ENCODE results near the gene CBARP. TPM values are rescaled to one million over a fixed set of nuclear protein-coding genes. Genes with fewer than 3 reads are reported as not detected.
A peak's percentile ranks its signal among the peaks of the same experiment; 100 is the strongest.

Gene CBARP
- total and polyA plus RNA-seq, 2 of the 13 experiments (the other 11 are each of a cell fraction or from before 2014, with no cell fraction given): 1.2 to 1.4 TPM

DNA sequence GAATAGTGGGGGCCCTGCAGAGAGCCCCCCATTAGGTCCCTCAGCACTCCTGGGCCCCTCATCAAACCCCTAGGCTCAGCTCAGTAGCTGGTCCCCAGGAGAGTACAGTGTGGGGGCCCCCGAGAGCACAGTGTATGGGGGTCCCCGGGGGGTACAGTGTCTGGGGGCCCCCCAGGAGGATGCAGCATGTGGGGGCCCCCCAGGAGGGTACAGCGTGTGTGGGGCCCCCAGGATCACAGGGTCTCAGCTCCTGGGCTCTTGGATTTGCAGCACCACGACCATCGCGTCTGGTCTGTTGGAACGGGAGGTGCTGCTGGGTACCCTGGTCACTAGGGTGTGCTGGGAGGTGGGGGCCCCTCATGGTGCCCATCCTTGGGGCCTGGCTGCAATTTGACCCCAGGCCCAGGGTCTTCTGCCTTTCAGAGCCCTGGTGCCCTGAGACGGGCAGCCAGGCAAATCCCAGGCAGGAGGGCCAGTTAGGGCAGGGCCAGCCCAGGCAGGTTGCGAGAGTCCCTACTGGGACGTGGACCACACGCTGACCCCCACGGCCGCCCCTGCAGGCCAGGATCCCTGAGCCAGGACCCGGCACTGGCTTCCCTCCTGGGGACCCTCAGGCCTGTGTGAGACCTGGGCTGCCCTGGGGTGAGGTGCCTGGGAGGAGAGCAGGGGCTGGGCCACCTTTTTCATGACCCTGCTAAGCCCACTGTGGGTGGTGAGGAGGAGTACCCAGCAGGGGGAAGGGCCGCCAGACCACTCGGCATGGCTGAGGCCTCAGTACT is 13.6 kb downstream of the CBARP start (continued):
- TF ChIP-seq, protein P1, sequence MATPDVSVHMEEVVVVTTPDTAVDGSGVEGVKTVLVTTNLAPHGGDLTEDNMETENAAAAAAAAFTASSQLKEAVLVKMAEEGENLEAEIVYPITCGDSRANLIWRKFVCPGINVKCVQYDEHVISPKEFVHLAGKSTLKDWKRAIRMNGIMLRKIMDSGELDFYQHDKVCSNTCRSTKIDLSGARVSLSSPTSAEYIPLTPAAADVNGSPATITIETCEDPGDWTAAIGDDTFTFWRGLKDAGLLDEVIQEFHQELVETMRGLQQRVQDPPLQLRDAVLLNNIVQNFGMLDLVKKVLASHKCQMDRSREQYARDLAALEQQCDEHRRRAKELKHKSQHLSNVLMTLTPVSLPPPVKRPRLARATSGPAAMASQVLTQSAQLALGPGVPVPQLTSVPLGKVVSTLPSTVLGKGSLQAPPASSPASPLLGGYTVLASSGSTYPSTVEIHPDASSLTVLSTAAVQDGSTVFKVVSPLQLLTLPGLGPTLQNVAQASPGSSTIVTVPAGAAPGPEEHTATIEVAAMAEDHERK (CRISPR knock-in tag; IDR thresholded peaks at IDR 0.05; ENCODE audit: low read depth): no peak
- TF ChIP-seq POLR2A (IDR thresholded peaks at IDR 0.05; ENCODE audit: insufficient read depth in 1 of 2, low read depth in 2 of 2, low read length in 2 of 2): 0 out of 4 replicates have a peak, but pooled peaks of 1 of the 2 experiments have one; percentile 11
- TF ChIP-seq MAFF (IDR thresholded peaks at IDR 0.05; ENCODE audit: low read depth, low read length): no peak
- TF ChIP-seq TGIF2 (CRISPR knock-in tag; IDR thresholded peaks at IDR 0.05): no peak
- no peak for TF ChIP-seq NRL (CRISPR knock-in tag; IDR thresholded peaks at IDR 0.05; ENCODE audit: borderline replicate concordance)
- TF ChIP-seq YY1 (IDR thresholded peaks at IDR 0.05; ENCODE audit: insufficient read depth, insufficient replicate concordance, low read depth, low read length): no peak
- no peak for TF ChIP-seq ZNF784 (CRISPR knock-in tag; IDR thresholded peaks at IDR 0.05; ENCODE audit: borderline replicate concordance)
- TF ChIP-seq, protein P2, sequence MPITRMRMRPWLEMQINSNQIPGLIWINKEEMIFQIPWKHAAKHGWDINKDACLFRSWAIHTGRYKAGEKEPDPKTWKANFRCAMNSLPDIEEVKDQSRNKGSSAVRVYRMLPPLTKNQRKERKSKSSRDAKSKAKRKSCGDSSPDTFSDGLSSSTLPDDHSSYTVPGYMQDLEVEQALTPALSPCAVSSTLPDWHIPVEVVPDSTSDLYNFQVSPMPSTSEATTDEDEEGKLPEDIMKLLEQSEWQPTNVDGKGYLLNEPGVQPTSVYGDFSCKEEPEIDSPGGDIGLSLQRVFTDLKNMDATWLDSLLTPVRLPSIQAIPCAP (CRISPR knock-in tag; IDR thresholded peaks at IDR 0.05; ENCODE audit: low read depth): no peak
- TF ChIP-seq KLF13 (CRISPR knock-in tag; IDR thresholded peaks at IDR 0.05): no peak
- TF ChIP-seq AGO2 (optimal IDR thresholded peaks at IDR 0.05; ENCODE audit: low read depth, low read length): peak; percentile 27
- TF ChIP-seq ZNF737 (CRISPR knock-in tag; IDR thresholded peaks at IDR 0.05; ENCODE audit: borderline replicate concordance): no peak
- TF ChIP-seq, protein P3, sequence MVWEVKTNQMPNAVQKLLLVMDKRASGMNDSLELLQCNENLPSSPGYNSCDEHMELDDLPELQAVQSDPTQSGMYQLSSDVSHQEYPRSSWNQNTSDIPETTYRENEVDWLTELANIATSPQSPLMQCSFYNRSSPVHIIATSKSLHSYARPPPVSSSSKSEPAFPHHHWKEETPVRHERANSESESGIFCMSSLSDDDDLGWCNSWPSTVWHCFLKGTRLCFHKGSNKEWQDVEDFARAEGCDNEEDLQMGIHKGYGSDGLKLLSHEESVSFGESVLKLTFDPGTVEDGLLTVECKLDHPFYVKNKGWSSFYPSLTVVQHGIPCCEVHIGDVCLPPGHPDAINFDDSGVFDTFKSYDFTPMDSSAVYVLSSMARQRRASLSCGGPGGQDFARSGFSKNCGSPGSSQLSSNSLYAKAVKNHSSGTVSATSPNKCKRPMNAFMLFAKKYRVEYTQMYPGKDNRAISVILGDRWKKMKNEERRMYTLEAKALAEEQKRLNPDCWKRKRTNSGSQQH (CRISPR knock-in tag; IDR thresholded peaks at IDR 0.05; ENCODE audit: low read depth): no peak
- TF ChIP-seq BRCA1 (CRISPR knock-in tag; IDR thresholded peaks at IDR 0.05): no peak
